Mucosa of gallbladder (tissue), 1 donor: Measurements from ENCODE around the gene FAM110A. TPM values are rescaled to one million over a fixed set of nuclear protein-coding genes. Genes with fewer than 3 reads are reported as not detected.
"Not testable (repeated sequence)": the region's sequence is repeated elsewhere in the genome, so short reads cannot be mapped to it uniquely, and the experiment has no call there.

ENCODE experiments used
- DNase-seq: peaks from one replicate; pipeline ENCODE4 v3.0.0-alpha.2; 2020; ENCODE audit warnings: low spot score
- total RNA-seq: library from RNA; stranded (reverse); gene quantifications from one replicate; pipeline ENCODE4 v1.2.1, GENCODE V29; 2021
- donor health status: DM: no; HTN: no; CAD: no.

FAM110A gene
- total RNA-seq, 1 donor from 2014 or later, result 16.1 TPM

- no peak for DNase-seq
These were observed 10.0 kb upstream of the FAM110A start for GRCh38 chr20:823574-823902.

- no peak for DNase-seq
These were observed 9.0 kb upstream of the FAM110A start for GRCh38 chr20:824490-824889.

GRCh38 chr20:824916-825315, 8.6 kb upstream of the FAM110A start:
- DNase-seq, result no peak

DNA sequence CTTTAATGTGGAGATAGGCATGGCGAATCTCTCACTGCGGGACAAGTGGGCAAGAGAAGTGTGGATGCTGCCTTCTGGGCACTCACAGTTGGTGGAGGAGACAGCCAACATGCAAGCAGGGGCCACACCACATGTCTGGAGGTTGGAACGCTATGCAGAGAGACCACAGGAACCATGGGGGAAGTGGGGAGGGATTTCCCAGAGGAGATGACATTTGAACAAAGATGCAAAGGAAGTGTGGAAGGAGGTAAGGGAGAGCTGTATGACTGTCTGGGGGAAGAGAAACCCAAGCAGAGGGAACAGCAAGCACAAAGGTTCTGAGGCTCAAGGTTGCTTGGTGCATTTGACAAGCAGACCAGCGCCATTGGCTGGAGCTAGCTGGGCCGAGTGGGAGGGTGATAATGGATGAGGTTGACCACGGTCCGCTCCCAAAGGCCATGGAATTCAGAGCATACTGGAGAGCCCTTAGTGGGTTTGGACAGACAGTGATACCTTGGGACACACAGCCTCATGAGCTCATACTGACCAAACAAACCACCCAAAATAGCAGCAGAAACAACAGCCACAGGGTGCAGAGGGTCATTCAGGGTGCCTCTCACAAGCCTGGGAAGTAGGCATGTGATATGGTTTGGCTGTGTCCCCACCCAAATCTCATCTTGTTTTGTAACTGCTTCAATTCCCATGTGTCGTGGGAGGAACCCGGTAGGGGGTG, 7.6 kb upstream of the FAM110A start:
- no peak for DNase-seq

- DNase-seq, result no peak
These were observed 6.7 kb upstream of the FAM110A start for GRCh38 chr20:826695-827323.

- not testable (repeated sequence) for DNase-seq
These were observed 5.5 kb upstream of the FAM110A start for GRCh38 chr20:827981-828380.

- no peak for DNase-seq
These were observed 4.5 kb upstream of the FAM110A start for GRCh38 chr20:828987-829386.

DNA sequence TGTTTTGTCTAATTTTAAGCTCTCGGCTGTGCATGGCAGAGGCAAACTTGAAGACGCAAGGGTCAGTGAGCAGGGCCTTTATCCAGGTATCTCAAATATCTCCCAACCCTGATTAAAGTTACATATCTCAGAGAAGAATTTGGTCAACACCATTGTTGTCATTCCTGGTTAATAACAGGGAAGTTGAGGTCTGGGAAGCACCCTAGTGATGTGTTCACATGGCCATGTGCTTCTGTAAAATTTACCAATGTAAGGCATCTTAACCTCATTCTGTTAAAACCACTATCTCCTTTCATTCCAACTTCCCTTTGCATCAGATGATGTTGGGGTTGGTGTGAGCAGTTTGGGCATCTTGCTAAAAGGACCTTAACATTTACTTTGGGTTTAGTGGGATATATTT, 4.0 kb upstream of the FAM110A start:
- DNase-seq, result no peak

GRCh38 chr20:830011-830521, 3.4 kb upstream of the FAM110A start:
- no peak for DNase-seq

GRCh38 chr20:831251-831650, 2.3 kb upstream of the FAM110A start:
- no peak for DNase-seq

DNA sequence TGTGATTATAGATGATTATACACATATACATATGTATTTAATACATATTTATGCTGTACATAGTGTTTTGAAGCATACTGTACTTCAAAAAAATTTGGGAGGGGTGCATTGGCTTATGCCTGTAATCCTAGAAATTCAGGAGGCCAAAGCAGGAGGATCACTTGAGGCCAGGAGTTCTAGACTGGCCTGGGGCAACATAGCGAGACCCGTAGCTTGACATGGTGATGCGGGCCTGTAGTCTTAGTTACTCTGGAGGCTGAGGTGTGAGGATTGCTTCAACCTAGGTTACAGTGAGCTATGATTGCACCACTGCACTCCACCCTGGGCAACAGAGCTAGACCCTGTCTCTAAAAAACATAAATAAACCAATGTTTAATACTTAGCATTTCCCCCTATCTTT, 1.6 kb upstream of the FAM110A start:
- no peak for DNase-seq

- DNase-seq, result no peak
These were observed 430 bp upstream of the FAM110A start for GRCh38 chr20:833121-833449.

- no peak for DNase-seq
These were observed 734 bp downstream of the FAM110A start for GRCh38 chr20:834151-834746.

- no peak for DNase-seq
These were observed 2.1 kb downstream of the FAM110A start for GRCh38 chr20:835608-836045.

DNA sequence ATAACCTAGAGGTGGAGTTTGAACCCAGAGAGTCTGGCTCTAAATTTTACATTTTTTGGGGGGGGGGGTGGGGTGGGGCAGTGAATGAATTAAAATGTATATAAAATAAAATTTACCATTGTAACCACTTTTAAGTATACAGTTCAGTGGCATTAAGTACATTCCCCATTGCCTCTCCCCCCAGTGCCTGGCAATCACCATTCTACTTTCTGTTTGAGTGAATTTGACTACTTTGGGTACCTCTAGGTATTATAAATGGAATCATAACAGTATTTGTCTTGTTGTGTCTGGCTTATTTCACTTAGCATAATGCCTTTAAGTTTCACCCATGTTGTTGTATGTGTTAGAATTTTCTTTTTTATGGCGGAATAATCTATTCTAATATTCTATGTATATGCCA, 2.7 kb downstream of the FAM110A start:
- no peak for DNase-seq

DNA sequence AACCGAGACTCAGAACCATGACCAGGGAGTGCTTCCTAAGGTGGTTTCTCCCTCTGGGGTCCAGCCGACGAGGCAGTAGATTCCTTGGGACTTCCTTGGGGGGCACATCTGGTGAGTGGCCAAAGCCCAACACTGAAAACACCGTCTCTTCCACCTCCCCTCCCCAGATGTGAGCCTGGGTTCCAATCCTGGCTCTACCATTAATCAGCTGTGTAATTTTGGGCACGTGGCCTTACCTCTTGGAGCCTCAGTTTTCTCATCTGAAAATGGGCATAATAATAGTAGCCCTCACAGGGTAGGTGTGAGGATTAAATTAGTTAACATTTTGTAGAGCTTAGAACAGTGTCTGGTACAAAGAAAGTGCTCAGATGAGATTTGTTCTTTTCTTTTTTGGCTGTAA, 5.5 kb downstream of the FAM110A start:
- DNase-seq, result no peak

- DNase-seq, result no peak
These were observed 6.1 kb downstream of the FAM110A start for GRCh38 chr20:839626-840025.

- DNase-seq, result no peak
These were observed 7.0 kb downstream of the FAM110A start for GRCh38 chr20:840503-840857.

DNA sequence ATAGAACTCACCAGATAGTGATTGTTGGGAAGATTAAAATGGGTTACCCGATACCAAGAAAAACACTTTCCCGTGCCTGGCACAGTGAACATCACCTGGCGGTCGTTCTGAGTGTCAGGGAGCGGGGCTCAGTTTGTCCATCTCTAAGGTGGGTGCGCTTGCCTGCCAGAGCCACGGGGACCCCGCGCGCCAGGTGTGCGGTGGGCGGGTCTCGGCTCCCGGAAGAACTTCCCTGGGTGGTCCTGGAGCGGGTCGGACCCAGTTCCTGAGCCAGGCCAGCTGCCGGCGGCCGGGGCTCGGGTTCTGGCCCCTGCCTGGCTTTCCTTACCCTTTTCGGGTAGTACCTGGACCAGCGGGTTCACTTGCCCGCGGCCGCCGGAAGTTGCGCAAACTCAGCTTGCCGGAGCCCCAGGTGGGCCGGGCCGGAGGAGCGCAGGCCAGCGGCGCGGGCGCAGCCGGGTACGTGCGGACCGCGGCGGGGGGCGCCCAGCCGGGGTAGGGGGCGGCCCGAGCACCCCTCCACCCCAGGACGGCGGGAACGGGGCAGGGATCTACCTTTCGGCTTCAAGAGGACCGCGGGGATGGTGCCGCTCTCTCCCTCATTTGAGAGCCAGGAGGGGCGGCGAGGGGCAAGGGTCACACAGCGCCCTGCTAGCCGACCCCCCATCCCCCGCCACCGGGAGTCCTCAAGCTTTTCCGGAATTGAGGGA, 7.5 kb downstream of the FAM110A start:
- no peak for DNase-seq

- DNase-seq, result no peak
These were observed 8.3 kb downstream of the FAM110A start for GRCh38 chr20:841568-842546.

- DNase-seq, result no peak
These were observed 9.0 kb downstream of the FAM110A start for GRCh38 chr20:842547-842940.

GRCh38 chr20:843912-844311, 10.4 kb downstream of the FAM110A start:
- no peak for DNase-seq
